GM21381 (cell line): ENCODE results near the gene GSTM2.

Experiments used
- ATAC-seq: cut with Tn5 transposase; IDR thresholded peaks from one replicate; pipeline ENCODE4 v1.9.1; 2021; ENCODE audit warnings: mild to moderate bottlenecking, moderate library complexity; ENCODE audit not compliant: unreplicated experiment

GSTM2 gene

DNA sequence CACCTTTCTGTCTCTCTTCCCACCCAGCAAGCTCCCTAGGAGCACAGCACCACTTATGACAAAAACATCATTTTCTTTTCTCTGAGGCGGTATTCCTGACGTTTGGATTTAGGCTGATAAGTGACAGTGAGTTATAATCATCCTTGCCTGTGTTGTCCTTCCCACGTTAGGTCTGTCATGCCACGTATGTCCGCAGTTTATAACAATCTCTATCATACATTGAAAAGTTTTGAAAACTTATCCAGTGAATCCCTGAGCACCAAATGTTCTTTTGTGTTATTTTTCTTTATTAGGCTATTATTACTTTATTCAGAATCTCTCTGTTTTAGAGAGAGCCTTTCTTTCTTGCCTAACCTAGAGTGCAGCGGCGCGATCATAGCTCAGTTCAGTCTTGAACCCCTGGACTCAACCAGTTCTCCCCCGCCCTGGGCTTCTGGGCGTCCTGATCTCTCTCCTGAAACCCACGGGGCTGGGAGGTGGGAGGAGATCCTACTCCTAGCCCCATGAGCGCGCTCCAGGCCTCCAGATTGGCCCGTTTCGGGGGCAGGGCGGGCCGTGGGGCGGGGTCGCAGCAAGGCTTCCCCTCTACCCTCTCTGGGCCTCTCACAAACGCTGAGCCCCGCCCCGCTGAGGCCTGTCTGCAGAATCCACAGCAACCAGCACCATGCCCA lies at the start of gene GSTM2:
Gene GSTM2 (plus strand): TSS at position 606 of the 671 bp plus-strand sequence. CDS start 59 bp downstream, at position 665.
- ATAC-seq: peak; percentile 92

- ATAC-seq: no peak
Observed at GRCh38 chr1:109618661-109619575, 48.9 kb upstream of the GSTM2 start.

GRCh38 chr1:109619576-109620400 lies 48.1 kb upstream of the GSTM2 start, which contains the start of the genes AMPD2 and GNAT2:
Gene AMPD2 (plus strand): TSS chr1:109619837. CDS start chr1:109621176, 1,339 bp downstream.
Gene GNAT2 (minus strand): TSS chr1:109619616. CDS start chr1:109612870, 6,746 bp downstream.
- ATAC-seq: peak; percentile 52

DNA sequence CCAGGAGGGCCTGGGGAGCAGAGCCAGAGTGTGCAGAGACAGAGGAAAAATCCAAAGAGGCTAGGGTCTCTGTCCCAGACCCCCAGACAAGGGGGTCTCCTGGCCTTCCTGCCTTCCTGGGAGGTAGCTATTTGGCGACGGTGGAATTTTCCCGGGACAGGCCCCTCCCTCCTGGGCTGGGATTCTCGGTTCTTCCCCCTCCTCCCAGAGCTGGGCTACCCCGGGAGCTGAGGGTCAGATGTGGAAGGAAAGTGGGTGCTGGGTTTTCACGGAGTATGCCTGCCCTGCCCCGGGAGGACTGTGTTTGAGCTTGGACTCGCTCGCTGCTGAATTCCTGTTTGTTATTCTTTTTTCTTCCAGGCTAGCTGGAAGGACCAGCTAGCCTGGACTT lies 47.5 kb upstream of the GSTM2 start:
- ATAC-seq: no peak

- peak; percentile 68 for ATAC-seq
Observed at GRCh38 chr1:109620841-109621286, 47.0 kb upstream of the GSTM2 start.

DNA sequence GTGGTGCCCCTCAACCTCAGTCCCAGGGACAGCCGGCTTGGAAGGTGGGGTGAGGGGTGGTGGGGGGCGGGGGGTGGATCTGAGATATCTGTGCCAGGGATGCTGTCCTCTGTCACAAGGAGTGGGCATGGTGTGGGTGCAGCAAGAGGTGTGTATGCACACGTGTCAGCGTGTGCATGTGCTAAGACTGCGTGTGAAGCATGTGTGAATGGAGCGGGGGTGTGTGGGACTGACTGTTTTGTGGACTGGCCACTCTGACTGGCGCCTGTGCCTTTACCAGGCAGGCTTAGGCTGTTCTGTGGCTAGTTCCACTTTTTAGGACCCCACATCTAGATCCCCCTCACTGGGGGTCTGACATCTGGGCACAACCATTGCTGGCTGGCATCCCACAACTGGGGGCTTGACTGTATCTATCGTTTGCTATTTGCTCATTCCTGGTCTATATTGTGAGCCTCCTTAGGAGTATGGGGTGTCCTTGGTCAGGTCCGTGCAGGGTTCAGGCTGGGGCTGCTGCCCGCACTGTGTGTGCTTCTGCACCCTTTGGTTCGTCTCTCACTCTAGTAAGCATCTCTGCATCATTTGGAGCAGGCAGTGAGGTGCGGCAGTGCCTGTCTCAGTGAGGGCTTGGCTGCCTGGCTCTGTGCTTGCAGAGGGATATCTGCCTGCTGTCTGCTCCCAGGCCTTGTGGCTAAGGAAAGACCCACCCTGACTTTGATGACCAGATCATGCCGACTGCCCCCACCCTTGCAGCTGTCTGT lies 46.3 kb upstream of the GSTM2 start:
- ATAC-seq: no peak

DNA sequence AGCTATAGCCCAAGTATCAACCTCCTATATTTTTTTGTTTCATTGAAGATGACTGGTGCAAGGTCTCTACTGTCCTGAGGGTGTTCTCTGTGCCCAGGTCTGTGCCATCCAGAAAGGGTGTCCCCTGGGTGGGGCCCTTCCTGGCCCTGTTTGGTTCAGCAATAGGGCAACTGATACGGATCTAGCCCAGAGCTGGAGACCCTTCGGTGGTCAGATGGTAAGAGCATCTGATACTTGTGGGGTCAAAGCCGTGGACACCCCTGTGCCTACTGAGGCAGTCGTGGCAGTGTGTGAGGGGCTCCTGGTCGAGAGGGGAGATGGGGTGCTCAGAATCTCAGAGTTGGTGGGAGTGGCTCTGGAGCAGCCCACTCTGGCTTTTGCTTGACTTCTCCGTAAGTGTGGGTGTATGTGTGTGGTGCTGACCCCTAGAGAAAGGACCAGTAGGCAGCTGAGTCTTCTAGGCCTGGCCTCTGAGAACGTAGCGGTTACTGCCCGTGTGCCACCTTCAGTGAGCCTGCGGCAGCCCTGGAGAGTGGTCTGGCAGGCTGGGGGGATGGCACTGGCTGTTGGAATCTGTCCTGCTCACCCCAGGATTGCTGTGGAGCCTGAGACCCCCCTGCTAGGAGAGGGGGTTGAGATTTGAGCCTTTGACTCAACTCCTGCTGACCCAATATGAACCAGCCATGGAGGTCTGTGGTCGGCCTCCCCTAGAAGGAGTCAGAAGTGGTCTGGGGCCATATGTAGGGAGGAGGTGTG lies 45.5 kb upstream of the GSTM2 start:
- no peak for ATAC-seq

- no peak for ATAC-seq
Observed at GRCh38 chr1:109622895-109623294, 45.0 kb upstream of the GSTM2 start.

GRCh38 chr1:109623601-109624161 lies 44.2 kb upstream of the GSTM2 start:
- ATAC-seq: no peak

GRCh38 chr1:109624201-109625010 lies 43.5 kb upstream of the GSTM2 start:
- no peak for ATAC-seq

GRCh38 chr1:109625176-109625575 lies 42.7 kb upstream of the GSTM2 start:
- ATAC-seq: no peak

GRCh38 chr1:109625601-109626560 lies 42.0 kb upstream of the GSTM2 start:
- no peak for ATAC-seq

DNA sequence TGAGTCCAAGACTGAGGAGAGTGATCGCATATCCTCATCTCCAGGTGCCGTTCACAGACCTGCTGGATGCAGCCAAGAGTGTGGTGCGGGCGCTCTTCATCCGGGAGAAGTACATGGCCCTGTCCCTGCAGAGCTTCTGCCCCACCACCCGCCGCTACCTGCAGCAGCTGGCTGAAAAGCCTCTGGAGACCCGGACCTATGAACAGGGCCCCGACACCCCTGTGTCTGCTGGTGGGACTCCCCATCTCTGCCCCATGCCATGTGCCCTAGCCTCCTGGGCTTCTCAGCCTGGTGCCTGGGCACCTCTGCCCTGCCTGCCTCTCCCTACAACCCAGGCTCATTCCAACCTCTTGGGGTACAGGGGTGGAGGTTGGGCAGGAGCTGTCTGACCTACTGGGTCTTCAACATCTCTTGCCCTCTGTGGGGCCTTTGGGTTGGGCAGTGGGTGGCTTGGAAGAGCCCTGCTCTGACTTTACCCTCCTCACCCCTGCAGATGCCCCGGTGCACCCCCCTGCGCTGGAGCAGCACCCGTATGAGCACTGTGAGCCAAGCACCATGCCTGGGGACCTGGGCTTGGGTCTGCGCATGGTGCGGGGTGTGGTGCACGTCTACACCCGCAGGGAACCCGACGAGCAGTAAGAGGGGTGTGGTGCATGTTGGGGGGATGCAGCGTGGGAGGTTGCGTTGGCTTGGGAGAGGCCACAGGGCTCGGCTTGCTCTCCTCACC lies 41.0 kb upstream of the GSTM2 start:
- no peak for ATAC-seq

- ATAC-seq: no peak
Observed at GRCh38 chr1:109627692-109628399, 40.0 kb upstream of the GSTM2 start.

- ATAC-seq: no peak
Observed at GRCh38 chr1:109628540-109629321, 39.1 kb upstream of the GSTM2 start.
